ENCODE data around the gene DOCK10. TPM values are rescaled to one million over a fixed set of nuclear protein-coding genes. Genes with fewer than 3 reads are reported as not detected.

Gene DOCK10
- total and polyA plus RNA-seq, 2 experiments from 2014 or later: 1.1 to 3.2 TPM

DNA sequence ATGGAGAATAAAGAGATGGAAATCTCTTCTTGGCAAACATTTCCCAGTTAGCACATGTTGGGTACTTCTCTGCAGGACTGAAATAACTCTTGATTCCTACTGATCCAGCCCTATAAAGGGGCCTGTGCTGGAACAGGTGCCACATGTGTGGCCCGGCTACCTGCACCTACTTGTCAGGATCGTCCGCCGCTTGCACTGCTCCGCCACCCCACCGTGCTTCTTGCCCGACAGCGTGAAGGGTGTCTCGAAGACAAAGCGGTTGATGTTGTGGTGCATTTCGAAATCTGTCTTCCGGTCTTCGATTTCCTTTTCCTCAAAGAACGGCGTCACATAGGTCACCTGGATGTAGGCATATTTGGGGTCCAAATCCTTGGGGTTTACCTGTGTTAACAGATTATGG lies 267.5 kb downstream of the DOCK10 start:
- Histone ChIP-seq H3K9me2 (replicated peaks; ENCODE audit: insufficient read depth) (no peaks in the 10 kb centered on the region), H3K36me3 (replicated peaks; ENCODE audit: insufficient read depth, low read depth) (no peaks in the 10 kb centered on the region), H3K79me2 (no peaks in the 10 kb centered on the region), H3K9me3 (ENCODE audit: low read depth) (no peaks in the 10 kb centered on the region), H3K27ac (no peak overlapping the region), H3K4me3 (no peak overlapping the region), H2AFZ (no peak overlapping the region), H3K4me2 (no peak overlapping the region), H3K4me1 (ENCODE audit: insufficient read depth) (peaks cover 17% of the 10 kb centered on the region), H3K27me3 (no peaks in the 10 kb centered on the region), H4K20me1 (ENCODE audit: insufficient read depth, poor library complexity, severe bottlenecking) (no peaks in the 10 kb centered on the region)
- TF ChIP-seq EZH2phosphoT487 (IDR thresholded peaks at IDR 0.05; ENCODE audit: low read depth, severe bottlenecking, unreplicated experiment) (no peak), EZH2 (IDR thresholded peaks at IDR 0.05; ENCODE audit: borderline replicate concordance) (no peak)
- TF ChIP-seq, protein P1, sequence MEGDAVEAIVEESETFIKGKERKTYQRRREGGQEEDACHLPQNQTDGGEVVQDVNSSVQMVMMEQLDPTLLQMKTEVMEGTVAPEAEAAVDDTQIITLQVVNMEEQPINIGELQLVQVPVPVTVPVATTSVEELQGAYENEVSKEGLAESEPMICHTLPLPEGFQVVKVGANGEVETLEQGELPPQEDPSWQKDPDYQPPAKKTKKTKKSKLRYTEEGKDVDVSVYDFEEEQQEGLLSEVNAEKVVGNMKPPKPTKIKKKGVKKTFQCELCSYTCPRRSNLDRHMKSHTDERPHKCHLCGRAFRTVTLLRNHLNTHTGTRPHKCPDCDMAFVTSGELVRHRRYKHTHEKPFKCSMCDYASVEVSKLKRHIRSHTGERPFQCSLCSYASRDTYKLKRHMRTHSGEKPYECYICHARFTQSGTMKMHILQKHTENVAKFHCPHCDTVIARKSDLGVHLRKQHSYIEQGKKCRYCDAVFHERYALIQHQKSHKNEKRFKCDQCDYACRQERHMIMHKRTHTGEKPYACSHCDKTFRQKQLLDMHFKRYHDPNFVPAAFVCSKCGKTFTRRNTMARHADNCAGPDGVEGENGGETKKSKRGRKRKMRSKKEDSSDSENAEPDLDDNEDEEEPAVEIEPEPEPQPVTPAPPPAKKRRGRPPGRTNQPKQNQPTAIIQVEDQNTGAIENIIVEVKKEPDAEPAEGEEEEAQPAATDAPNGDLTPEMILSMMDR (IDR thresholded peaks at IDR 0.05; ENCODE audit: poor library complexity): no peak
- 97% methylated on average over 15 of the region's 15 CpGs for WGBS (ENCODE audit: low lambda C conversion rate, missing lambda C conversion rate)
- DNase-seq (ENCODE audit: low spot score): no peak

DNA sequence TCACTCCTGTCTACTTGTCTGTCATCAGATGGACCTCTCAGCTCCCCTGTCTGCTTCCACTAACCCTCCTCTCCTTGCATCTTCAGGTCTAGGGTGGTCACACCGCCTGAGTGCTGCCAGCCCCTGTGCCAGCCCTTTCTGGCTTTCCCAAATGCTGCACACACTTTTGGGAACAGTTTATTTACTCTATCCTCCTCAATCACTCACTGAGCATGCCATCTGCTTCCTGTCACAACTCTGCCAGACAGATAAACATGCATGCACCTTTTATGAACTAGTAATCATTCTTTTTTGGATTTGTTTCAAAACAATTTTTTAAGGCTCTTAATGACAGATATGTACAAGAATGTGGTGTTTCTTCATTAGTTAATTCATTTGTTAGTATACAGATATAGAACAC lies 269.8 kb downstream of the DOCK10 start:
- Histone ChIP-seq H3K4me2 (no peak overlapping the region), H3K36me3 (replicated peaks; ENCODE audit: insufficient read depth, low read depth) (no peaks in the 10 kb centered on the region), H3K4me1 (ENCODE audit: insufficient read depth) (peaks cover 17% of the 10 kb centered on the region), H3K9me2 (replicated peaks; ENCODE audit: insufficient read depth) (no peaks in the 10 kb centered on the region), H3K27ac (no peak overlapping the region), H3K79me2 (no peaks in the 10 kb centered on the region), H2AFZ (no peak overlapping the region), H3K9me3 (ENCODE audit: low read depth) (no peaks in the 10 kb centered on the region), H3K4me3 (no peak overlapping the region), H3K27me3 (no peaks in the 10 kb centered on the region), H4K20me1 (ENCODE audit: insufficient read depth, poor library complexity, severe bottlenecking) (no peaks in the 10 kb centered on the region)
- TF ChIP-seq EZH2phosphoT487 (IDR thresholded peaks at IDR 0.05; ENCODE audit: low read depth, severe bottlenecking, unreplicated experiment): no peak
- TF ChIP-seq, protein P1 (IDR thresholded peaks at IDR 0.05; ENCODE audit: poor library complexity): no peak
- DNase-seq (ENCODE audit: low spot score): no peak
- 89% methylated on average over 1 of the region's 1 CpG for WGBS (ENCODE audit: low lambda C conversion rate, missing lambda C conversion rate)

DNA sequence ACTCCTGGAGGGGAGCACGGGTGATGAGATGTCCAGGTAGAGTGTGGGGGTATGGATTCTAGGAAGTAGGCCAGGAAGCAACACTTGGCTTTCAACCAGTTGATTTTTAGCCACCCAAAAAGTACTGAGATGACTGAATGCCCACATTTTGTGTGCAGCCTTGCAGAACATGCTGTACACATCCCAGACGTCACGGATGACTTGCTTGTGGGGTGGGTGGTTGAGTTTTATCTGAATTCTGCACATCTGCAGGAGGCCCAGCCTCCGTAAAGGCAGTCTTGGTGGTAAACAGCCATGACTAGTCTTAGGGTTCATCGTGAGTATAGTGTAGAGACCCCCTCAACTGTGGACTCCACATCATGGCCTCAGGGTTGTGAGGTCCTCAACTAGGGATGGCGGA lies 272.8 kb downstream of the DOCK10 start:
- no peak for DNase-seq (ENCODE audit: low spot score)
- H2AFZ ChIP-seq: no peak overlapping the region
- H3K9me2 ChIP-seq (replicated peaks; ENCODE audit: insufficient read depth): no peaks in the 10 kb centered on the region
- no peak overlapping the region for H3K4me3 ChIP-seq
- H3K9me3 ChIP-seq (ENCODE audit: low read depth): no peaks in the 10 kb centered on the region
- H3K27me3 ChIP-seq: no peaks in the 10 kb centered on the region
- H4K20me1 ChIP-seq (ENCODE audit: insufficient read depth, poor library complexity, severe bottlenecking): no peaks in the 10 kb centered on the region
- H3K27ac ChIP-seq: no peak overlapping the region
- H3K79me2 ChIP-seq: no peaks in the 10 kb centered on the region
- H3K4me1 ChIP-seq (ENCODE audit: insufficient read depth): no peaks in the 10 kb centered on the region
- no peaks in the 10 kb centered on the region for H3K36me3 ChIP-seq (replicated peaks; ENCODE audit: insufficient read depth, low read depth)
- no peak overlapping the region for H3K4me2 ChIP-seq
- 96% methylated on average over 6 of the region's 6 CpGs for WGBS (ENCODE audit: low lambda C conversion rate, missing lambda C conversion rate)
- TF ChIP-seq EZH2 (IDR thresholded peaks at IDR 0.05; ENCODE audit: borderline replicate concordance): no peak
- TF ChIP-seq, protein P1 (IDR thresholded peaks at IDR 0.05; ENCODE audit: poor library complexity): no peak
